CD4-positive, alpha-beta T cell treated with Interleukin-4 for 1 hour (primary cell): Measurements from ENCODE around the gene DIRAS2.
"Not testable (repeated sequence)": the region's sequence is repeated elsewhere in the genome, so short reads cannot be mapped to it uniquely, and the experiment has no call there.

ENCODE experiments used
- DNase-seq, 2 donors: peaks; one replicate each; pipeline ENCODE4 v3.0.0-alpha.2; 2020 to 2022

The DIRAS2 gene

GRCh38 chr9:90642570-90643539 is at the start of gene DIRAS2:
Gene DIRAS2 (minus strand): TSS chr9:90642824. CDS start chr9:90613827, 28,997 bp downstream.
- DNase-seq: no peak

DNA sequence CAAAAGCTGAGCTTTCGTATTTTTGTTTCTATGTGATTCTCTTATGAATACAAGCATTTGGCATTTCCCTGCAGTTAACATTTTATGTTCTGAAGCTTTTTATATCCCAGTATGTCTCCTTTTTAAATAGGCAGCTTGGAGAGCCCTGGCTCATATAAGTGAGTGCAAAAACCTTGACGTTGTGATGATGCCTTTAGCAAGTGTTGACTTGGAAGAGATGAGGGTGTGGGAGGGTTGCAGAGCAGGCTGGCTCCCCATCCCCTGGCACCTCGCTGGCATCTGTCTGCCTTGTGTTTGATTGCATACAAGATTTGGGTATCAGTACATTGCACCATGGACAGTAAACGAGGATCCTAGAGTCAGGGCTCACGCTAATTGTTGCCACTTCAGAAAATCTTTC is 42.1 kb upstream of the DIRAS2 start:
- DNase-seq: no peak

GRCh38 chr9:90684106-90684505 is 41.5 kb upstream of the DIRAS2 start:
- DNase-seq: no peak

- no peak for DNase-seq
Observed at GRCh38 chr9:90680534-90680933, 37.9 kb upstream of the DIRAS2 start.

DNA sequence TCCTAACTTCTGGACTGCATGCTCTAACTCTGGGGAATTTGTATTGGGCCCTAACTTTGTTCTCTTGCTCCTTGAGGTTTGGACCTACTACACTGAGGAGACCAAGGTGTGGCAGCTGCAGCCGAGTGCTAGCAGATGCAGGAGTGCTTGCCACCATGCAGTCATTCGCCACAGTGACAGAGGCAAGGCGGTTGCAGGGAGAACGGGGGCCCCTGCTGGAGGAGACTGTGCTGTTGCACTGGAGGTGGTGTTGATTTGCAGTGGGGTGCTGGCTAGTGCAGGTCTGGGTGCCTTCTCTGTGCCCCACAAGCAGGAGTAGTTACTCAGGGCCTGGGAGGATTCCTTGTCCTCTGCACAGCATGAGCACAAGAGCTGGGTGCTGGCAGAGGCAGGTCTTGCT is 22.4 kb upstream of the DIRAS2 start:
- no peak for DNase-seq

GRCh38 chr9:90659650-90660364 is 17.2 kb upstream of the DIRAS2 start:
- DNase-seq: no peak

DNA sequence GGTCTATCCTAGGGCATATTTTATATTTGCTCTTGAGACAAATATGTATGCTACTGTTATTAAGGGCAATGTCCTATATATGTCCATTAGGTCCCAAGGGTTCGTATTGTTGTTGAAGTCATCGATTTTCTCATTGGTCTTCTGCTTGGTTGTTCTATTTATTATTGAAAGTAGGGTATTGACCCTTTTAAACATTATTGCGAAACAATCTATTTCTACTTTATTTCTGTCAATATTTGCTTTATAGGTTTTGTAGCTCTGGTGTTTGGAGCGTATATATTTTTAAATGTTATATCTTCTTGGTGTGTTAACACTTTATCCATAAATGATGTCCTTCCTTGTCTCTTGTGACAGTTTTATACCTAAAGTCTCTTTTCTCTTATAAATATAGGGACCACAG is 16.2 kb upstream of the DIRAS2 start:
- DNase-seq: no peak

DNA sequence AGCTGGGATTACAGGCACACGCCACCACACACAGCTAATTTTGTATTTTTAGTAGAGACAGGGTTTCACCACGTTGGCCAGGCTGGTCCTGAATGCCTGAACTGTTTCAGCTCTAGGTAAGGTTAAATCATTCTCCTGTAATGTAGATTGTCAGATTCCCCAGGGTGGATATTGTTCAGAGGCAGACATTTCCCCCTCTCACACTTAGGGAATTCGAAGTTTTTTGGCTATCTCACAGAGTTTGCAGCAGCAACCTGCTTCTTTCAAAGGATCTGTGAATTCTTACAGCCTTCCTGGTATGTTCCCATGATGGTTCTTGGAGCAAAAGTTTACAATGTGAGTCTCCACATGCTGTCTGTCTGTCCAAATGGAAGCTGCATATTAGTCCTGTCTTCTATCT is 15.6 kb upstream of the DIRAS2 start:
- DNase-seq: no peak

- not testable (repeated sequence) for DNase-seq
Observed at GRCh38 chr9:90656876-90657275, 14.3 kb upstream of the DIRAS2 start.

GRCh38 chr9:90651246-90651645 is 8.6 kb upstream of the DIRAS2 start:
- no peak for DNase-seq

GRCh38 chr9:90647843-90648242 is 5.2 kb upstream of the DIRAS2 start:
- no peak for DNase-seq

DNA sequence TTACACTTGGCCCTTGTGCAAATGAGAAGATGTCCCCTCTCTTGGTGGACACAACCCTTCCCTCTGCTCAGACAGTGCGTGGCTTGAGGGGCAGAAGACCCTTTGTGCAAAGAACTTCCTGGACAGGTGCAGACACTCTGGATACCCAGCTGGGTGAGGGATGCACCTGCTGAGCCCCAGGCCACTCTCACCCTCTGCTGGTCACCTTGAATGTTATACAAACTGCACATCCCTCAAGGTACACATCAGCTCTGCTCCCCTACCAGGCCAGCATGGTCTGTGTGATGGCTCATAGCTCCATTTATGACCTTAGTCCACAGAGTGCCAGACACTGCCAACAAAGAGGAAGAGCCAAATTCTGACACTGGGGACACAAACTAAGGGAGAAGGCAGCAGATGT is 3.1 kb upstream of the DIRAS2 start:
- DNase-seq: no peak

- no peak for DNase-seq
Observed at GRCh38 chr9:90641884-90642487, 638 bp downstream of the DIRAS2 start.

DNA sequence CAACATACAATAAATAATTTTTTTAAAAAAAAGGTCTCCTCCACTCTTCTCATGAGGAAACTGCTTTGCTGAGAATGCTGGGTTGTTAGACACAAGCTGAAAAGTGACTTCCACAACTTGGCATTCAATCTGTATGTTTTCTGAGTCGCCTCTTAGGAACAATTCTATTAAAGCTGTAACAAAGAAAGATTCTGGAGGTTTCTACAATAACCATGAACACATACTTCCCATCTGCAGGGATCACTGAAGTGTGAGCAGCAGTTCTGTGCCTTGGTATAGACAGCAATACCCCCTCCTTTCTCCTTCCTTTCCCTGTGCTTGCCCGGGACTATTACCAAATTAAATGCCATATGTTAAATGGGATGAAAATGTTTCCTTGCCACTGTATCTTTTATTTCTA is 1.5 kb downstream of the DIRAS2 start:
- DNase-seq: no peak

GRCh38 chr9:90640361-90640760 is 2.3 kb downstream of the DIRAS2 start:
- no peak for DNase-seq

DNA sequence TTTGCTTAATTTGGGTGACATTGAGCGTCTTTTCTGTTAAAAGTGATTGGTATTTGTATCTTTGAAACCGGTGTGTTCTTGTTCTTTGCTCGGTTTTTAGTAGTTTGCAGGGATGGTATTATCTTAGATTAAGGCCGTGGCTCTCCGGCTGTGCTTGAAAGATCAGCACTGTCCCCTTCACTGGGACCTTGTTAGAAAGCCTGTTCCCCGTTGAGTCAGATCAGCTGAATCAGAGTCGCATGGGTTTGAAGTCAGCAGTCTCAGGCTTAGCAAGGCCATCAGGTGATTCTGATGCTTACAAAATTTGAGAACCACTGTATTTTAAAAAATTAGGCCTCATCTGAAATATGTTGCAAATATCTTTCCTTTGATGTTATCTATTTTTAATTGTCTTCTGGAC is 5.0 kb downstream of the DIRAS2 start:
- DNase-seq: no peak

- no peak for DNase-seq
Observed at GRCh38 chr9:90632647-90633207, 9.9 kb downstream of the DIRAS2 start.

GRCh38 chr9:90631964-90632363 is 10.7 kb downstream of the DIRAS2 start:
- DNase-seq: no peak

DNA sequence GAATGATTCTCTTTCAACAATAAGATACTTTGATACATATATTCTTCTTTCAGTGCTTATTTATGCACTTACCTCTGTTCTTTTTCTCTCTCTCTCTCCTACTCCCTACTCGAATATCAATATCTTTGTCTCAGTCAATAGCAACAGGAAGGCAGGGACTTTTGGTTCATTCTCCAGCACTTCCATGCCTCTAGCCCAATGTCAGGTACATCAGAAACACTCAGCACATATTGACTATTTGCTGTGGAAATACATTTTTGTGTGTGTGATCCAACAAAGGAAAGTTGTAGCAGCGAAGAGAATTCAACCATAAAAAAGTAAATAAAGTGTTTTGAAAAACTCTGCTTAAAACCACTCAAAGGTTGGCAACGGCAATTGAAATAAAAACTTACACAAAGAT is 12.6 kb downstream of the DIRAS2 start:
- no peak for DNase-seq

GRCh38 chr9:90629354-90629753 is 13.3 kb downstream of the DIRAS2 start:
- DNase-seq: no peak

GRCh38 chr9:90616806-90617205 is 25.8 kb downstream of the DIRAS2 start:
- DNase-seq: no peak

GRCh38 chr9:90613502-90613901 is 29.1 kb downstream of the DIRAS2 start:
- DNase-seq: no peak

DNA sequence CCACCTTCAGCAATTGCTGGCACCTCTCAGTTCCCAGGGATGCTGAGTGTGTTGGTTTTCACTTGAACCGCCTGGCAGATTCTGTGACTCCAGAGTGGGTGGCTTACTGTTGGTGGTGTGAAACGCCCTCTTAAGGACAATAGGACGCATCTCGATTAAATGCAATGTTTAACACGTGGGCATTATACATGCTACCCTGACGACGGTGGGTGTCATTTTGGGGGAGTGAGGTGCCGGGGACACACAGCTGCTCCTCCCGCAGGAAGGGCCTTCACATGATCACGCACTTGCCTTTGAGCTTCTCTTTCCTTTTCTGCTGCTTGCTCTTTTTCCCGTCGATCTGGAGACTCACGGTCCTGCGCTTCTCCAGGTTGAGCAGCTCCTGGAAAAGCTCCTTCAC is 29.7 kb downstream of the DIRAS2 start:
- DNase-seq: no peak
